IMR-90 (cell line): ENCODE results near the gene ZFHX3. TPM values are rescaled to one million over a fixed set of nuclear protein-coding genes. Genes with fewer than 3 reads are reported as not detected.

Experiments used
- ATAC-seq: fragments of 200-7000 bp; cut with Tn5 transposase; 2 replicates; pipeline ENCODE4 v1.9.1; 2020; ENCODE audit warnings: low read depth, mild to moderate bottlenecking, moderate library complexity
- BruUV-seq: library from RNA; stranded (reverse); fragments of 400-500 nt; replicated peaks from 2 replicates; lab custom pipeline; 2021; lab: Mats Ljungman, UMichigan
- CTCF ChIA-PET: fragments of 300-600 bp; formaldehyde crosslinking; extraction: SDS; loops from one replicate; lab custom pipeline; 2021; ENCODE audit warnings: antibody characterized with exemption; lab: Yijun Ruan, JAX
- POLR2A ChIA-PET: fragments of 300-600 bp; sonication (Branson Sonifier 250); formaldehyde crosslinking; loops from one replicate; lab custom pipeline; 2022; ENCODE audit warnings: antibody characterized with exemption; ENCODE audit not compliant: unreplicated experiment; lab: Charles Lee
- DNase-seq: peaks from one replicate; pipeline ENCODE4 v3.0.0; 2013
- H2AFZ ChIP-seq: replicated peaks from 2 replicates; pipeline ENCODE3; 2013; ENCODE audit warnings: low read length, mild to moderate bottlenecking; ENCODE audit not compliant: poor library complexity
- H2AK5ac ChIP-seq: 2 replicates; pipeline ENCODE4 v1.6.1; 2013; ENCODE audit warnings: low read depth, low read length, inconsistent platforms
- H2AK9ac ChIP-seq: replicated peaks from 2 replicates; pipeline ENCODE3; 2013; ENCODE audit warnings: mild to moderate bottlenecking, low read depth, low read length, moderate library complexity; ENCODE audit not compliant: poor library complexity
- H2BK120ac ChIP-seq: 2 replicates; pipeline ENCODE4 v1.6.1; 2013; ENCODE audit warnings: low read depth, low read length, inconsistent platforms
- H2BK15ac ChIP-seq: 3 replicates; pipeline ENCODE4 v1.6.1; 2013; ENCODE audit warnings: low read depth, low read length, inconsistent platforms
- H2BK20ac ChIP-seq: 2 replicates; pipeline ENCODE4 v1.6.1; 2013; ENCODE audit warnings: low read depth, mild to moderate bottlenecking, inconsistent platforms, low read length, moderate library complexity
- H2BK5ac ChIP-seq: 2 replicates; pipeline ENCODE4 v1.6.1; 2013; ENCODE audit warnings: mild to moderate bottlenecking, low read depth, low read length, inconsistent platforms; ENCODE audit not compliant: poor library complexity, severe bottlenecking
- H3K14ac ChIP-seq: replicated peaks from 2 replicates; pipeline ENCODE4 v1.6.1; 2013; ENCODE audit warnings: low read depth, low read length, inconsistent platforms
- H3K18ac ChIP-seq: 2 replicates; pipeline ENCODE4 v1.6.1; 2013; ENCODE audit warnings: low read depth, low read length, control low read depth
- H3K23ac ChIP-seq: 2 replicates; pipeline ENCODE4 v1.6.1; 2013; ENCODE audit warnings: low read depth, low read length, inconsistent platforms
- H3K27ac ChIP-seq: 2 replicates; pipeline ENCODE4 v1.5.1; 2013; ENCODE audit warnings: mild to moderate bottlenecking, control low read depth, low read length; ENCODE audit not compliant: insufficient read depth
- H3K27me3 ChIP-seq: 2 replicates; pipeline ENCODE4 v1.6.1; 2013; ENCODE audit warnings: low read length; ENCODE audit not compliant: control insufficient read depth, insufficient read depth
- H3K36me3 ChIP-seq: 2 replicates; pipeline ENCODE4 v1.6.1; 2013; ENCODE audit warnings: low read length, mixed read lengths; ENCODE audit not compliant: control insufficient read depth, insufficient read depth
- H3K4ac ChIP-seq: 2 replicates; pipeline ENCODE4 v1.6.1; 2013; ENCODE audit warnings: low read depth, low read length, inconsistent platforms
- H3K4me1 ChIP-seq: 2 replicates; pipeline ENCODE4 v1.6.1; 2013; ENCODE audit warnings: low read length, mixed read lengths; ENCODE audit not compliant: control insufficient read depth, insufficient read depth
- H3K4me2 ChIP-seq: 2 replicates; pipeline ENCODE4 v1.6.1; 2013; ENCODE audit warnings: low read depth, mild to moderate bottlenecking, control low read depth, low read length, moderate library complexity
- H3K4me3 ChIP-seq: 2 replicates; pipeline ENCODE4 v1.5.1; 2013; ENCODE audit warnings: low read depth, mild to moderate bottlenecking, control low read depth, low read length, moderate library complexity; ENCODE audit not compliant: insufficient read depth
- H3K56ac ChIP-seq: 2 replicates; pipeline ENCODE4 v1.6.1; 2013; ENCODE audit warnings: low read length, inconsistent platforms; ENCODE audit not compliant: insufficient read depth; ENCODE audit errors: extremely low read depth
- H3K79me1 ChIP-seq, 2 experiments: 2 replicates each; pipeline ENCODE4 v1.6.1; 2013; ENCODE audit warnings: low read length in 2 of 2, inconsistent platforms in 1 of 2, low read depth in 1 of 2
- H3K9ac ChIP-seq: 2 replicates; pipeline ENCODE4 v1.6.1; 2013; ENCODE audit warnings: low read depth, low read length, control low read depth
- H3K9me1 ChIP-seq: 2 replicates; pipeline ENCODE4 v1.6.1; 2013; ENCODE audit warnings: low read length, inconsistent platforms; ENCODE audit not compliant: insufficient read depth
- H3K9me3 ChIP-seq: 2 replicates; pipeline ENCODE4 v1.6.1; 2013; ENCODE audit warnings: low read length; ENCODE audit not compliant: control insufficient read depth, insufficient read depth
- H4K20me1 ChIP-seq: 2 replicates; pipeline ENCODE4 v1.6.1; 2013; ENCODE audit warnings: low read length, inconsistent platforms; ENCODE audit not compliant: insufficient read depth
- H4K5ac ChIP-seq: 2 replicates; pipeline ENCODE4 v1.6.1; 2013; ENCODE audit warnings: mild to moderate bottlenecking, low read depth, low read length, control low read depth
- H4K8ac ChIP-seq, 2 experiments: 2 replicates each; pipeline ENCODE4 v1.6.1; 2013; ENCODE audit warnings: low read depth in 2 of 2, low read length in 2 of 2, control low read depth in 1 of 2, inconsistent platforms in 1 of 2
- H4K91ac ChIP-seq: 2 replicates; pipeline ENCODE4 v1.6.1; 2013; ENCODE audit warnings: low read depth, low read length, inconsistent platforms; ENCODE audit not compliant: insufficient read depth
- CTCF ChIP-seq: conservative IDR thresholded peaks from 2 replicates; pipeline ENCODE4 v1.5.1; 2012; ENCODE audit warnings: mild to moderate bottlenecking, low read depth, low read length, improper control_type of control experiment
- RAD21 ChIP-seq: IDR thresholded peaks from 2 replicates; pipeline ENCODE4 v1.6.1; 2012; ENCODE audit warnings: low read length, improper control_type of control experiment
- RFX5 ChIP-seq: IDR thresholded peaks from 2 replicates; pipeline ENCODE4 v1.8.0; 2012; ENCODE audit warnings: low read depth, mild to moderate bottlenecking, low read length, moderate library complexity
- SMC3 ChIP-seq: fragments of 150-350 bp; IDR thresholded peaks from 2 replicates; pipeline ENCODE4 v1.6.1; 2016; ENCODE audit warnings: low read depth, mild to moderate bottlenecking, antibody characterized with exemption, low read length, moderate library complexity
- WGBS, 2 experiments: methylation state at CpG; one replicate each; pipeline versions ENCODE4 v1.1.5 to v1.1.7; 2013; ENCODE audit warnings: missing lambda C conversion rate in 2 of 2; ENCODE audit not compliant: insufficient read length in 1 of 2; ENCODE audit errors: extremely low coverage in 2 of 2; 5-methylcytosine and 5-hydroxymethylcytosine counted together
- dilution Hi-C: fragments of 300-500 bp; cut with HindIII; formaldehyde crosslinking; loops from one replicate; pipeline ENCODE4 v1.14.3; 2018; ENCODE audit warnings: low sequenced_read_pairs; ENCODE audit not compliant: unreplicated experiment
- in situ Hi-C: fragments of 300-500 bp; cut with MboI; formaldehyde crosslinking; loops from 3 replicates; pipeline ENCODE4 v1.14.3; 2019; ENCODE audit warnings: low sequenced_read_pairs, inconsistent platforms, mixed read lengths
- intact Hi-C: fragments of 100-400 bp; cut with micrococcal nuclease; formaldehyde crosslinking; loops from 2 replicates; pipeline ENCODE4 v1.10.0; 2022
- polyA plus RNA-seq, 3 experiments: library from polyadenylated mRNA; depleted of rRNA; stranded (reverse); fragments of >200 nt; gene quantifications; 2 replicates each; pipeline ENCODE4 v1.2.3, GENCODE V29; 2012; ENCODE audit warnings: low replicate concordance in 1 of 3
- total RNA-seq: library from RNA; depleted of rRNA; stranded (reverse); fragments of >200 nt; gene quantifications from 2 replicates; pipeline ENCODE4 v1.2.3, GENCODE V29; 2012

Gene ZFHX3
- total and polyA plus RNA-seq, 2 of the 4 experiments (the other 2 are of a cell fraction) = 1.4 to 1.7 TPM

- POLR2A ChIA-PET = no interaction called here
- Histone ChIP-seq H2AK5ac (peak overlapping the region; percentile 81), H3K9me3 (no peaks in the 10 kb centered on the region), H4K8ac (peak overlapping the region; percentile 68 to 79; a peak in 2 of 4 replicates), H2AK9ac (peak overlapping the region; percentile 74), H3K4me2 (no peak overlapping the region), H3K4me3 (no peak overlapping the region), H4K91ac (peak overlapping the region; percentile 97), H3K9me1 (peaks cover 16% of the 10 kb centered on the region), H2BK20ac (peak overlapping the region; percentile 98), H3K23ac (no peak overlapping the region; the same call in 1 of the 2 replicates), H4K5ac (no peak overlapping the region), H3K27me3 (no peaks in the 10 kb centered on the region), H2AFZ (peak overlapping the region; percentile 29), H3K4me1 (peaks cover 27% of the 10 kb centered on the region), H3K36me3 (no peaks in the 10 kb centered on the region), H3K27ac (no peak overlapping the region), H2BK5ac (no peak overlapping the region), H3K9ac (no peak overlapping the region), H3K18ac (no peak overlapping the region), H3K14ac (no peak overlapping the region), H3K56ac (no peak overlapping the region), H2BK15ac (peak overlapping the region; percentile 66; the same call in 2 of the 3 replicates), H2BK120ac (peak overlapping the region; percentile 97), H3K4ac (peak overlapping the region; percentile 97), H4K20me1 (no peaks in the 10 kb centered on the region; the same call in 1 of the 2 replicates), H3K79me1 (peaks cover 18 to 63% of the 10 kb centered on the region in 2 experiments; a peak in 3 of 4 replicates)
- dilution Hi-C loops = no loop called here
- in situ Hi-C loops = loop anchor here (10.0 kb wide), 1 partner anchor 207 kb away; no protein-coding TSS in a partner anchor
- BruUV-seq = no TSS peak
- DNase-seq (peak; percentile 36), ATAC-seq (peak; percentile 50; the same call in 1 of the 2 replicates)
- CTCF ChIA-PET = interaction anchor here (0.6 to 4.2 kb wide), 4 partner anchors 15 to 336 kb away, joined by 3 to 16 read pairs (median 4); no protein-coding TSS in a partner anchor
- peak; percentile 53 for TF ChIP-seq RAD21
- TF ChIP-seq RFX5 = no peak
- TF ChIP-seq SMC3 = peak; percentile 24; the same call in 1 of the 2 replicates
- peak; percentile 38 for TF ChIP-seq CTCF
- intact Hi-C loops = loop anchor here (5.0 kb wide), 1 partner anchor 345 kb away; no protein-coding TSS in a partner anchor
- 90% methylated on average over 5 of the region's 11 CpGs; no CpG with 5 or more reads in 1 of the 2 experiments for WGBS, 2 experiments
Observed at GRCh38 chr16:72847187-72848027, 200.5 kb downstream of the ZFHX3 start.
